Inflammatory macrophage (primary cell): ENCODE measurements around the gene SCAF1.

Experiments
- DNase-seq, 2 donors: peaks; one replicate each; pipeline ENCODE4 v3.0.0-alpha.2; 2020 to 2022

Gene SCAF1

GRCh38 chr19:49643466-49643865, 1.5 kb downstream of the SCAF1 start:
- DNase-seq = no peak

DNA sequence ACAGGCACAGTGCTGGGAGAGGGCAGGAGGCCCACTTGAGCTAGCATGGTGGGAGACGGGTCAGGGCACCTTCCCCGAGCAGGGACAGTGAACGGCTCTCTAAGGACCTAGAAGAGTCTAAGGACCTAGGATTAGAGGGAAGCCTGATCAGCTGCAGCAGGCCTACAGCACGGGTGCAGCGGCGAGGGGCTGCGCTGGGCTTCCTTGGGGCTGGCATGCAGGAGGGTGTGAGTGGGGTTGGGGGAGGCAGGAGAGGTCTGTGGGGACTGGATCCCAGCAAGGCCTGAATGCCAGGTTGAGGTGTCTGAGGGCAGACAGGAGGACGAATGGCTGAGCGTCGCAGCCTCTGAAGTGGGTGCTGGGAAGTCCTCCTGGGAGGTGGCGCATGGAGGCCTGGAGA, 3.6 kb downstream of the SCAF1 start:
- no peak for DNase-seq

DNA sequence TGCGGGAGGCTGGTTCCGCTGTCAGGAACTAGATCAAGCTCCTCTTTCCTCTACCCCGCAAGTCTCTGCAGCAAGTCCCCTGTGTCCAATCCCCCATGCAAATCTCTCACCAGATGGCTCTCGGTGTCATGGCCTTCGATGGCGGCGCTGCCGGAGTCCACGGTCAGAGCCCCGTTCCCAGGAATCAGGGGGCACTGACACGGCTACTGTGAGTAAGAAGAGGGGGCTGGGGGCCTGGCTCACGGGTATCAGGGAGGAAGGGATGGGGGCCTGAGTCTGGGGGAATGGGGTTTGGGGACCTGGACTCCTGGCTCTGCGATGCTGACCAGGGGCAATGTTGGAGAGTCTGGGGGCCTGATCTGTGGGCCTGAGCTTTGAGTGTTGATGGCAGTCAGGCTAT, 4.0 kb downstream of the SCAF1 start:
- no peak for DNase-seq

DNA sequence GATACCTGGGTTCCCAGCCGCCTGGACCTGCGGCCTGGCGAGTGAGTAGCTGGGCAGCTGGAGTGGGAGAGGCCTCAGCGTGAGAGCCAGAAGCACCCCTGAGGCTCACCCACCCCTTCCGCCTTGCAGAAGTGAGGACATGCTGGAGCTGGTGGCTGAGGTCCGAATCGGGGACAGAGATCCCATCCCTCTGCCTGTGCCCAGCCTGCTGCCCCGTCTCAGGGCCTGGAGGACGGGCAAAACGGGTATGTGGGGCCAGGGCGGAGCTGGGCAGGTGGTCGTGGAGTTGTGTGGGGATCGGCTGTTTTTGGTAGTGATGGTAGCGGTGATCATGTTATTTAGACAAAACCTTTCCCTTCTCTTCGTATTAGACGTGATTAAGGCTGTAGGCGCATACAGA, 4.6 kb downstream of the SCAF1 start:
- no peak for DNase-seq

- DNase-seq = no peak
Observed at GRCh38 chr19:49651029-49651819, 9.2 kb downstream of the SCAF1 start.

- no peak for DNase-seq
Observed at GRCh38 chr19:49651820-49652550, 10.0 kb downstream of the SCAF1 start.

DNA sequence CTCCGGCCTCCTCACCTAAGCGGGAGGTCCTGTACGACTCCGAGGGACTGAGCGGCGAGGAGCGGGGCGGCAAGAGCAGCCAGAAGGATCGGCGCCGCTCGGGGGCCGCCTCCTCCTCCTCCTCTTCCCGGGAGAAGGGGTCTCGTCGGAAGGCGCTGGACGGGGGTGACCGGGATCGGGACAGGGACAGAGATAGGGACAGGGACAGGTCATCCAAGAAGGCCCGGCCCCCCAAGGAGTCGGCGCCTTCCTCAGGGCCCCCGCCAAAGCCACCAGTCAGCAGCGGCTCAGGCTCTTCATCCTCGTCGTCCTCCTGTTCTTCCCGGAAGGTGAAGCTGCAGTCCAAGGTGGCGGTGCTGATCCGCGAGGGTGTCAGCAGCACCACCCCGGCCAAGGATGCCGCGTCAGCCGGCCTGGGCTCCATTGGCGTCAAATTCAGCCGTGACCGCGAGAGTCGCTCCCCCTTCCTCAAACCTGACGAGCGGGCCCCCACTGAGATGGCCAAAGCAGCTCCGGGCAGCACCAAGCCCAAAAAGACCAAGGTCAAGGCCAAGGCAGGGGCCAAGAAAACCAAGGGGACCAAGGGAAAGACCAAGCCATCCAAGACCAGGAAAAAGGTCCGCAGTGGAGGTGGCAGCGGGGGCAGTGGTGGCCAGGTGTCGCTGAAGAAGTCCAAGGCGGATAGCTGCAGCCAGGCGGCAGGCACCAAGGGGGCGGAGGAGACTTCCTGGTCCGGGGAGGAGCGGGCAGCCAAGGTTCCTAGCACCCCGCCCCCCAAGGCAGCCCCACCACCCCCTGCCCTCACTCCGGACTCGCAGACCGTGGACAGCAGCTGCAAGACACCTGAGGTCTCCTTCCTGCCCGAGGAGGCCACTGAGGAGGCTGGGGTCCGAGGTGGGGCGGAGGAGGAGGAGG, 10.8 kb downstream of the SCAF1 start:
- no peak for DNase-seq

GRCh38 chr19:49653466-49653806, 11.4 kb downstream of the SCAF1 start:
- no peak for DNase-seq

DNA sequence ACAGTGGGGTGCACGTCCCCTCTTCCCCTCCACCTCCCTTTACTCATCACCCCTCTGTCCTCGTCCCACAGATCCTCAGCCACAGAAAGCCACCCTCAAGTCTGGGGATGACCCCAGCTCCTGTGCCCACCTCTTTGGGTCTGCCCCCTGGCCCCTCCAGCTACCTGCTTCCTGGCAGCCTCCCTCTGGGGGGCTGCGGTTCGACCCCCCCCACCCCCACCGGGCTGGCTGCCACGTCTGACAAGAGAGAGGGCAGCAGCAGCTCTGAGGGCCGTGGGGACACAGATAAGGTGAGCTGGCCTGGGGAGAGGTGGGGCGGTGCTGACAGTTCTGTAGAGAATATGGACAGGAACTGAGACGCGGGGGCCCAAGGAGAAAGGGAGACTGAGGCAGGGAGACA, 12.6 kb downstream of the SCAF1 start:
- no peak for DNase-seq

- DNase-seq = no peak
Observed at GRCh38 chr19:49655570-49656455, 13.8 kb downstream of the SCAF1 start.

DNA sequence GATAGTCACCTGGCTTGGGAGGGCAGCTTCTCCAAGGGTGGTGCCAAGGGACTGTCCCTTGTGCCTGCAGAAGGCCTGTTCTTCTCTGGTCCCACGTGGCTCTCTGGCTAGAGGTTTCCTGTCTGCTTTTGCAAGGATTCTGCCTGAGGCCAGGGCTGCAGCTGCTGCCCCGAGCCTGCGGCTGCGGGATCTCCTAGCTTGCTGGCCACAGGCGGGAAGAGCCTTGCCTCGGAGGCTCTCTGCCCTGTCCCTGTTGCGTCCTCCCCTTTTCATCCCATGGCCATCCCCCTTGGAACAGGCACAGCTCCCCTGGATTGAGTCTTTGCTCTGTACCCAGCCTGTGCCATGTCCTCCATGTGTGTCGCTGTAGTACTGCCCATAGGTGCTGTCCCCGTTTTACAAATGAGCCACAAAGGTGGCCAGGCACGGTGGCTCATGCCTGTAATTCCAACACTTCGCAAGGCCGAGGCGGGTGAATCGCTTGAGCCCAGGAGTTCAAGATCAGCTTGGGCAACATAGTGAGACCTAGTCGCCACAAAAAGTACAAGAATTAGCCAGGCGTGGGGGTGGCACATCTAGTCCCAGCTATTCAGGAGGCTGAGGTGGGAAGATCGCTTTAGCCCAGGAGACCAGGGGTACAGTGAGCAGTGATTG, 14.6 kb downstream of the SCAF1 start:
- DNase-seq = no peak

DNA sequence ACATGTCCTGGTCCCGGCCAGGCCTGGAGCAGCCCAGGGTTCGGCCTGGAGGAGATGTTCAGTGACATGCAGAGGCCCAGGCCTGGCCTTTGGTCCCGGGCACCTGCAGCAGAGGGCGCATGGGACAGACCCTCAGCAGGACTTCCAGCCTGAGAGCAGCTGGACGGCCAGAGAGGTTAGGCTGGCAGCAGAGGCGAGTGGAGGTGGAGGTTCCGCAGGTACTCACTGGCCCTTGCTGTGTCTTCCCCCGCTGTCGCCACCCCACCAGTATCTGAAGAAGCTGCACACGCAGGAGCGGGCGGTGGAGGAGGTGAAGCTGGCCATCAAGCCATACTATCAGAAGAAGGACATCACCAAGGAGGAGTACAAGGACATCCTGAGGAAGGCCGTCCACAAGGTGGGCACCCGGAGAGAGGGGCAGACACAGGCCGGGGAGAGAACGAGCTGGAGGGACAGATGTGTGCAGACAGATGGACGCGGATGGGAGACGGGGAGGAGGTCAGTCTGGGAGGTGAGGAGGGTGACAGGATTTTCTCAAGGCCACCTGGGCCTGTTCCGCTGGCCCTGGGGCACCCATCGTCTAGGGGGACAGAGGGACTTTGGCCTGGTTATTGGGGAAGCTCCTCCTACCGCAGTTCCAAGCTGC, 15.6 kb downstream of the SCAF1 start:
- DNase-seq = no peak

- DNase-seq = no peak
Observed at GRCh38 chr19:49658139-49658517, 16.1 kb downstream of the SCAF1 start.

DNA sequence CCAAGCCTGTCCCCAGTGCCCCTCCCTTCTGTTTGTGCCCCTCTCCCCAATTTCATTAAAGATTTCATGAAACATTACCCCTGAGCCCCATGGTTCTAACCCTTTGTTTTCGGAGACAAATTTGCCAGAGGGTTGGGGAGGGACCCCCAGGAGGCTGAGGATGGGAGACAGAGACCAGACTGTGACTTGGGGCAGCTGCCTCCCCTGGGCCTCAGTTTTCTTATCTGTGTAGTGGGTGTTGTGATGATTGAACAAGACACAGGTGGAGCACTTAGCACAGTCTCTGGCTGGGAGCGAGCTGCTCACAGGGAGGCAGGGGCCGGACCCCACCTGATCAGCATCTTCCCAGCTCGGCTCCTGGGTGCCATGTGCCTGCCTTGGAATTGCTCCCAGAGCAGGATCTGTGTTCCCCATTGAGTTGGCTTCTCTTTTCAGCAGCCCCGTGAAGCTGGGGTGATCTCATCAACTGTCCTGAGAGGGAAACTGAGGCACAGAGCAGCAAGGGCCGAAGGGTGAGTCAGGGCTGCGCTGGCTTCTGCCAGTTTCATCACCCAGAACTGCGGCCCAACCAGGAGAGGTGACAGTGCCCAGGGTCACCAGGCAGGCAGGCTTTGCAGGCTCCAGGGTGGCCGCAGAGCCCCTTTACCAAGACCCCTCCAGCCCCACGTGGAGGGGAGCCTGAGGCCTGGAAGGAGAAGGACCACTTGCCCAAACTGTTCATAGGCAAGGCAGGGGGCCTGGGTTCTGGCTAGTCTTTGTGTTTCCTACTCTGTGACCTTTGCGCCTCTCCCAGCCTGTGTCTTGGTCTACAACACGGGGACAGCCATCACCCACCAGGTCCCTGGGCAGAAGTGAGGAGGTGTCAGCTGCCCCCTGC, 16.8 kb downstream of the SCAF1 start:
- no peak for DNase-seq

- no peak for DNase-seq
Observed at GRCh38 chr19:49660338-49660961, 18.4 kb downstream of the SCAF1 start.

DNA sequence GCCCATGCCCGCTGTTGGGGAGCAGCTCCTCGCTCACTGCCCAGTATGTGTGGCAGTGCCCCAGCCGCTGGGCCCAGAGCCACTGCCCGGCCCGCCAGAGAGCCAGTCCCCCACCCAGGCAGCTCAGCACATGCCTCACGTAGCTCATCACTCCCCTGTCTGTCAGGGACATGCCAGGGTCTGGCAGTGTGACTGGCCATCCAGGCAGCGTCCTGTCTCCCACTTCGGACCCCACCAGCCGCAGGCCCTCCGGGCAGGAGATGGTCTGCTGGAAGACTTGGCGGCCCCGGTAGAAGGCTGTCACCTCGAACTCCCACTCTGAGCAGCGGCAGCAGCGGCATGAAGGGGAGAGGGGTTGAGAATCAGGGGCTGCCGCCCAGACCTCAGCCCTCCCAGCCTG, 20.0 kb downstream of the SCAF1 start:
- no peak for DNase-seq

DNA sequence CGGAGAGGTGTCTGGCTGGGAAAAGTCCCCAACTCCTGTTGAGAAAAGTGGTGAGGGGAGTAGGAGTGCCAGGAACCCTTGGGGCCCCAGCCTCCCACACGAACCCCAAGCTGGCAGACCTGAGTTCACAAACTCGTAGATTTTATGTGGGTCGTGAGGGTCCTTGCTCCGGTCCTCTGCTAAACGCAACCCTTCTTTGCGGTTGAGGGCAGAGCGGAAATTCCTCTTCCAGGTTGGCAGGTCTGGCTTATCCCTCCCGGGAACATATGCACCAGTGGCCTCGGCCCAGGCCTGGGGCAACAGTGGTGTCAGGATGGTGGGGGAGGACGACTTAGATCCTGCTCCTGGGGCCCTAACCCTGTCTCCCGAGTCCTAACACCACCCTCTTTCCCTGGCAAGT, 21.2 kb downstream of the SCAF1 start:
- no peak for DNase-seq

DNA sequence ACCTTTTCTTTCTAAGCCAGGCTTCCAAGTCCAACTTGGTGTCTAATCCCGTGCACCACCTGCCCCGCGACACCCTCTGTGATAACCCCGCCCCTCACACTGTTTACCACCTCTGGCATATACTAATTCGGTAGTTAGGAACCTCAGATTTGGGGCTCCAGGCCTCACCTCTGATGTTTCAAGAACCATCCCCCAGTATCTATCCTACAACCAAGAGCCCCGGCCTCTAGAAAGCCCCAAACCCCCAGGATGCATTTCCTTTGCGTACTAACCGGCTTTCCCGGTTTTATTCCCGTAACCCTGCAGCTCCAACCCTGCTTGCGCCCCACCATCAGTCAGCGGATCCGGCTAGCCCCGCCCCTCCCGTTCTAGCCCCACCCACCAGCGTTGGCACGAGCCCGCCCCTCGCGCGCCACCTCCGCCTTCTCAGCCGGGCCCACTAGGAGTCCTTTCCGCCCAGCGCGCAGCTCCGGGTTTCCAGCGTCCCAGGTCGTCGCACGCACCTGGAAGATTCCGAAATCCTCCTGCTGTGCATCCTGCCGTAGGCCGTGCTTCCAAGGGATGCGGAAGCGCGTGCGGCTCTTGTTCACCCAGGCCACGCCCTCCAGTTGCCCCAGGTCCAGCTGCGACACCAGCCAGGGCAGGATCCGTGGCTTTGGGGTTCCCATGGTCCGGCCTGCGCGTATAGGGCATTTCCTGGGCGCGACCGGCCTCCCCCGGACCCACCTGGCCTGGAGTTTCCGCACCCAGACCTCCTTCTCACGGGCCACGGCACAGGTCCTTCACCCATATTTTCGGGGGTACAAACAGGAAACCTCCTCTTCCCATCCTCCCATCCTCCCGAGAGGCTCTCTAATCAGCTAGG, 22.4 kb downstream of the SCAF1 start:
- DNase-seq = peak; percentile 71 to 75

- no peak for DNase-seq
Observed at GRCh38 chr19:49665036-49665350, 23.0 kb downstream of the SCAF1 start.
